NCI-H1417 (cell line): ENCODE measurements around the gene OGG1.

Experiments
- DNase-seq, 3 experiments: peaks; one replicate each; lab custom pipeline; 2025; lab: John Stamatoyannopoulos, UW

OGG1 gene

GRCh38 chr3:9749645-9750555 lies at the start of gene OGG1:
TSS of gene OGG1 (plus strand) at chr3:9749952. CDS start at chr3:9750287, 335 bp downstream.
- DNase-seq = peak; percentile 90 to 97 (median 92)

DNA sequence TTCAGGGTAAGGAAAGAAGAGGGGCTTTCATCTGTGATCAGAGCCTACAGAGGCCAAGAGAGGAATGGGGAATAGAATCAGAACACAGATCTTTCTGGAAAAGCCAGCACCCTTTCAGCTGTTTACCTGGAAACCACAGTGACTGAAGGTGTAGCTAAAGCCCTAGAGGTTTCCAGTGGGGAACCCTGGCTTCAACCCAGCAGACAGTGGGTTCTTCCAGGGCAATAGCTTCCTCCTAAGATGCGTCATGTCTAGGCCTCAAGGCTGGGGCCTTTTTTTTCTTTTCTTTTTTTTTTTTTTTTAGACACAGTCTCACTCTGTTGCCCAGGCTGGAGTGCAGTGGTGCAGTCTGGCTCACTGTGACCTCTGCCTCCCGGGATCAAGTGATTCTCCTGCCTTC lies 49.2 kb upstream of the OGG1 start:
- no peak for DNase-seq

- no peak for DNase-seq
Observed at GRCh38 chr3:9701006-9701405, 48.7 kb upstream of the OGG1 start.

- no peak for DNase-seq
Observed at GRCh38 chr3:9701711-9702110, 48.0 kb upstream of the OGG1 start.

DNA sequence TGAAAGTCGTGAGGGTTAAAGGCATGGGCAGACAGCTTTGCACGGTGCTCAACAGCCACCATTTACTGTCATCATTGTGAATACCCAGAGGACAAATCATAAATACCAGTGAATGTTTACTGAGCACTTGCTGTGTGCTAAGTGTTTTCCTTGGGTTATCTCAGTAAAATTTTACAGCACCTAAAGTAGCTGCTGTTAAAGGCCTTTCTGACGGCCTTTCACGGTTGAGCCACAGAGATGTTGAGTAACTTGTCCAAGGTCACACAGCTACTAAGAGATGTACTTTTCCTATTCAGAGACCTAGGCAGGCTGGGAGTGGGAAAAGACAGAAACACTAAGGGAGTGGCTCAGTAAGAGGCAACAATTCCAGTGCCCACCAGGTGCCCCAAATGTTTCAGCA lies 46.5 kb upstream of the OGG1 start:
- DNase-seq = no peak

- DNase-seq = peak in 2 of 3 experiments; percentile 19 to 21
Observed at GRCh38 chr3:9703736-9704346, 45.9 kb upstream of the OGG1 start, which contains the start of gene CPNE9. TSS of gene CPNE9 (plus strand) at chr3:9703833. CDS start at chr3:9703997, 164 bp downstream.

- DNase-seq = peak in 2 of 3 experiments; percentile 27 to 37
Observed at GRCh38 chr3:9704347-9705322, 45.1 kb upstream of the OGG1 start.

DNA sequence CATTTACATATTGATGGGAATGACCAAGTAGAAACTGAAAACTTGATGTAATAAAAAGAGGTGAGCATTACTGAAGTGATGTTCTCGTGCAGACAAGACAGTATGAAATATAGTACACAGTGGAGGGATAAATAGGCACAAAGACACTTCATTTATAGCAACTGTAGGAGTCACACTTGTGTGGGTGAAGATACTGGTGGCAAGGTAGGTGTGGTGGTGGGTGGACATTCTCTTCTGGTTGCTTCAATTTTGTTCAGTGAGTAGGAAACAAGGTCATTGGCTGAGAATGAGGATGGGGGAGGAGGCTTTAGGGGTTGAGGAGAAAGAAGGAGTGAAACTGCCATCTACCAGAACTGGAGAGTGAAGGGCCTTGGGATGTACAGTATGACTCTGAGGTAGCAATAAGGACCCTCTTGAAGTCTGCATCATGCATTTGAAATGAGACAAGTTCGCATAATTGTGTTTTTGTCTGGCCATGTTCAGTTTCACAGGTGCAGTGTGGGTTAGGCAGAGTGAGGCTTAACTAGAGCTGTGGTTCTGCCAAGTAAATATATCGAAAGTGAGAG lies 39.5 kb upstream of the OGG1 start:
- DNase-seq = no peak

GRCh38 chr3:9712415-9712814 lies 37.3 kb upstream of the OGG1 start:
- DNase-seq = no peak

DNA sequence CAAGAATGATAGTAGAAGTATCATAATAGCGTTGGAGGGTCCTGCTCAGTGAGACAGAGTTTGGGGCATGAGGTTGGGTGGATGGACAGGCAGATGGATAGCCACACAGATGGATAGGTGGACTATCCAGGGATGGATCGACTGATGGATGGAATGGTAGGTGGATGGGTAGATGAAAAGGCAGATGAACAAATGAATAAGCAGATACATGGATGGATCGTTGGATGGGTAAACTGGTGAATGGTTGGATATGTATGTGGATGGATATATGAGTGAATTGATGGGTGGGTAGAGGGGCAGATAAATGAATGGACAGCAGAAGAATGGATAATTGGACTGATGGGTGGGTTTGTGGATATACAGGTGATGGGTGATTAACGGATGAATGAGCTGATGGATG lies 36.6 kb upstream of the OGG1 start:
- no peak for DNase-seq

- DNase-seq = no peak
Observed at GRCh38 chr3:9715136-9715535, 34.6 kb upstream of the OGG1 start.

DNA sequence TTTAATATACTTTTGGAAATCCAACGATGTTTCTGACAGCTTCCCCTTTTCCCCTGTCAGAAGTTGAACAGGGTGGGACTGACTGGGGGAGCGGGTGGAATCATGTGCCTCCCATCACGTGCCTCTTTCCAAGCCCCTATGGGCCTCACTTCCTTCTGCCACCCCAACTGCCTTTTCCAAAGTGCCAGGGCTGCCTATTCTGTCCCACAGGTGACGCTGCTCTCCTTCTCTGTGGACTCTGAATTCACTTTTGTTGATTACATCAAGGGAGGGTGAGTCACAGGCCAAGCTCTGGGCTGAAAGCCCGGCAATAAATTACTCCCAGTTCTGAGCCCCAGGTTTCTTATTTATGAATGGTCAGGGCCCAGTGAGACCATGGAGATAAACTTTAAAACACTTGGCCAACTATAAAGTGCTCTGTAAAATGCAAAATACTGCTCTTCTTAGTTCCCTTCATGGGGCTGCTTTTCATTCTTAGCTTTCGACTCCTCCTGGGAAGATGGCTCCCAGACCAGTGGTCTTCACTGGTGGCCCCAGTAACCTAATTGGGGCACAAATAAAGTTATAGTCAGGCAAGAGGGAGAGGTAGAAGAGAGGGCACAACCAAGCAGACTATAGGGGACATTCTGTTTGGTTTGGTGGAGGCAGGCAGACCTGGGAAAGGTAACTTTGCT lies 33.9 kb upstream of the OGG1 start:
- no peak for DNase-seq

DNA sequence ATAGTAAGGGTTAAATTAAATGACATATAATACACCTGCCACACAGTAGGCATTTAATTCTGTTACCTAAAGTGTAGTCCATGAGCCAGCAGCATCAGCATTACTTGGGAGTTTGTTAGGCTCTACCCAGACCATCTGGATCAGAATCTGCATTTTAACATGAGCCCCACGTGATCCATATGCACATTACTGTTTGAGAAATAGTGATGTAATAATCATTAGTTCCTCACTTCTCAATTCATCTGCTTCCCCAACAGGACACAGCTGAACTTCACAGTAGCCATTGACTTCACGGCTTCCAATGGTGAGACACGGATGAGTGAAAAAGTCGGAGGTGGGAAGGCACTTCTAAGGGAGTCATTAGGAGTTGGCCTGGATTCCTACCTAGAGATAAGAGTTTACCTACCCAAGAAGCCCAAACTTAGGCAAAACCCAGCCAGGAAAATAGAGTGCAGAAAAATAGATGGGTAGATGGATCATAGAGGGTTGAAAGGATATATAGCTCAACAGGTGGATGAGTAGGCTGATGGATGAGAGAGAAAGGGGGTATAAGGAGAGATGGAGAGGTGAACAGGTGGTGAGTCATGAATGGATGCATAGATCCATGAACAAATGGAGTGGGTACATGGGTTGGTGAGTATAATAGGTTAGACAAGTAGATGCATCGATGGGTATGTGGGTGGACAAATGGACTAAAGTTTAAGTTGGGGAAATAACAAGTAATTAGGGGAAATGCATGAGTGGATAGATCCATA lies 32.8 kb upstream of the OGG1 start:
- DNase-seq = no peak

GRCh38 chr3:9717563-9717962 lies 32.2 kb upstream of the OGG1 start:
- no peak for DNase-seq

- no peak for DNase-seq
Observed at GRCh38 chr3:9718118-9718517, 31.6 kb upstream of the OGG1 start.

DNA sequence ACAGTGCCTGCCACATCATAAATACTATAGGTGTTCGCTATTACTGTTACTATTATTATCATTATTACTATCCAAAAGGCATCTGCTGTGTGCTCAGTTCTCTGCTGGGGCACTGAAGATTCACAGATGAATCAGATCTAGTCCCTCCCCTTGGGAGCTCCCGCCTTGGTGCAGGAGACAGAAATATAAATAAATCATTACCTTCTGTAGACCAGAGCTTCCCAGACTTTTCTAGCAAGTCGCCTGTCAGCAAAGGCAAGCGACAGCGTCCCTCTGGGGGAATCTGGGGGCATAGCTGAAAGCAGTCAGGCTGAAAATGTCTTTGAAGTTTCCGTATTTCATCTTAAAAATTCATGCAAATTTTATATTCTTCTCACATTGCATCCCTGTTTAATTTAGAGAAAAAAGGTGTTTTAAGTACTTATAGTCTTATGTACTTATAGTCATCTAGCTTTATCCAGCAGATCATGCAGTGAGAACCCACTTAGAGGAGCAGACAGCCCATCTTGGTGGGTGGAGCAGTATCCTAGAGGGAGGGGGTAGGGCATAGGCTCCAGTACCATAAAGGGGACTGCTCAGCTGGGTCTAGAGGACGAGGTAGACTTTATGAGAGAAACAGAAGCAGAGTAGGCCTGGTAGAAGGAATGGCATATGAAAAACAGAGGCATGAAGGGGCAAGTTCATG lies 28.6 kb upstream of the OGG1 start:
- DNase-seq = no peak

- no peak for DNase-seq
Observed at GRCh38 chr3:9721700-9722060, 28.1 kb upstream of the OGG1 start.

DNA sequence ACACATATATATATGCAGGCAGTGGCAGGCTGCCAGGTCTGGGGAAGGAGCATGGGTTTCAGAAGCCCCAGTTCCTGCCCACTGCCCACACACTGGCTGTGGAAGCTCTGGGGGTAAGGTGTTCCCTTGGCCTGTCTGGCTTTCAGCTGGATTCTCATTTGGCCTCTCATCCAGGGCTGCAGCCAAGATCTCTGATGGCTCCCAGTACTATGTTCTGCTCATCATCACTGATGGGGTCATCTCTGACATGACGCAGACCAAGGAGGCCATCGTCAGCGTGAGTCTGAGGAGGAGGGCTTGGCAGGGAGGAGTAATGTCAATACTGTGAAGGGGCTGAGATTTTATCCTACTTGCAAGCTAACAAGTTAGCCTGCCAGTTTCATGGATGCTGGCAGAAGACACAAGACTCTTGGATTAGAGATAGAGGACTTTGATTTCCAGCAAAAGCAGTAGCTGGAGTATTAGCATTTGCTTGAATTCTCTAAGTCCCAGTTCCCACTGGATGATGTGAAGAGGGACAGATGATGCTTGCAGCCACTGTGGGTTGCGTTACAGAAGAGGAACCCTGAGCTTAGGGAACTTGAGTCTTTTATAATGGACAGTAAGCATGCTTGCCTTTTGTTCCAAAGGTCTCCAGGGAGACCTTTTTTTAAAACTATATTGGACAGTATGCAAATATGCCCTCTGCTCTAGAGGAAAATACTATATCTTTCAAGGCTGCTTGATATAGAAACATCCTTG lies 23.8 kb upstream of the OGG1 start:
- DNase-seq = no peak

DNA sequence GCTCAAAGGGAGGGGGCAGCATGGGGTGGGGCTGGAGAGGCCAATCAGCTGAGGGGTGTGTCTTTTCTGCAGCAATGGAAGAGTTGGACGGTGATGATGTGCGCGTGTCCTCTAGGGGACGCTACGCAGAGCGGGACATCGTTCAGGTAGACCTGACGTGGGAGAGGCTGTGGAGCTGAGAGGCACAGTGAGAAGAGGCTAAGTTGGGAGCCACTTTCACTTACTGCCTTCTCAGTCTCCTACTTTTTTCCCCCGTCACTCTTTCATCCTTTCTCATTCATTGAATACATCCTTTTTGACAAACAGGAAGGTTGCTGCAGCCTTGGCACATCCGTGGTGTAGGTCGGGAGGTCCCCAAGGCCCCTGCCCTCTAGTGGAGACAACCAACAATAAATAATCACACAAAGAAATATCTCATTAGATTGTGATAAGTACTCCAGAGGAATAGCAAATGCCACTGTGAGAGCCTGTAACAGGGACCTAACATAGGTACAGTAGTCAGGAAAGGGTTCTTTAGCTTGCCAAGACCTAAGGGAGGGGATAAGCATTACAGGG lies 22.6 kb upstream of the OGG1 start:
- peak in 1 of 3 experiments; percentile 27 for DNase-seq
